ENCODE results near the gene KCNQ1. TPM values are rescaled to one million over a fixed set of nuclear protein-coding genes. Genes with fewer than 3 reads are reported as not detected.

Gene KCNQ1
- total RNA-seq, 1 experiment from 2014 or later: not detected

- Histone ChIP-seq H3K9me2 (ENCODE audit: insufficient read depth) (no peaks in the 10 kb centered on the region), H3K9me3 (ENCODE audit: insufficient read depth, low read depth) (0 out of 2 replicates have a peak, but pooled peaks cover 3% of the 10 kb centered on the region), H3K27ac (no peak overlapping the region), H3F3A (ENCODE audit: insufficient read depth, low read depth) (0 out of 2 replicates have a peak, but pooled peaks cover 3% of the 10 kb centered on the region), H3K79me2 (ENCODE audit: low read depth) (no peaks in the 10 kb centered on the region), H3K36me3 (ENCODE audit: low read depth) (no peaks in the 10 kb centered on the region), H3K27me3 (ENCODE audit: insufficient read depth, low read depth) (no peaks in the 10 kb centered on the region), H3K4me2 (peak overlapping the region; percentile 87; the same call in 1 of the 2 replicates), H2AFZ (no peak overlapping the region), H3K4me1 (replicated peaks; ENCODE audit: insufficient read depth) (peaks cover 19% of the 10 kb centered on the region), H4K20me1 (ENCODE audit: insufficient read depth) (no peaks in the 10 kb centered on the region), H3K4me3 (no peak overlapping the region)
- TF ChIP-seq CTCF (conservative IDR thresholded peaks at IDR 0.05) (no peak), EZH2 (IDR thresholded peaks at IDR 0.05; ENCODE audit: low read depth) (no peak)
- ChIA-PET CTCF (no interaction called here), POLR2A (ENCODE audit: unreplicated experiment) (no interaction called here)
- no TSS peak for BruUV-seq (replicated peaks)
- no peak for DNase-seq
- intact Hi-C loops (cut with micrococcal nuclease; ENCODE audit: unreplicated experiment): loop anchor here (1.0 to 5.0 kb wide), 2 partner anchors 48 to 62 kb away; partner anchors contain the start of gene CDKN1C
Observed at GRCh38 chr11:2824851-2825250, 380.0 kb downstream of the KCNQ1 start.

GRCh38 chr11:2825261-2825888, 380.6 kb downstream of the KCNQ1 start:
- TSS peak; percentile 52 for BruUV-seq (replicated peaks)
- ChIA-PET CTCF (interaction anchor here (0.6 kb wide), 1 partner anchor 584 kb away, joined by 3 read pairs; no protein-coding TSS in a partner anchor), POLR2A (ENCODE audit: unreplicated experiment) (no interaction called here)
- Histone ChIP-seq H3K27ac (peak overlapping the region; percentile 67), H3K79me2 (ENCODE audit: low read depth) (no peaks in the 10 kb centered on the region), H2AFZ (peak overlapping the region; percentile 72), H3K9me3 (ENCODE audit: insufficient read depth, low read depth) (0 out of 2 replicates have a peak, but pooled peaks cover 3% of the 10 kb centered on the region), H3K27me3 (ENCODE audit: insufficient read depth, low read depth) (no peaks in the 10 kb centered on the region), H3F3A (ENCODE audit: insufficient read depth, low read depth) (0 out of 2 replicates have a peak, but pooled peaks cover 3% of the 10 kb centered on the region), H4K20me1 (ENCODE audit: insufficient read depth) (no peaks in the 10 kb centered on the region), H3K4me3 (peak overlapping the region; percentile 40; the same call in 1 of the 2 replicates), H3K36me3 (ENCODE audit: low read depth) (no peaks in the 10 kb centered on the region), H3K4me1 (replicated peaks; ENCODE audit: insufficient read depth) (peaks cover 19% of the 10 kb centered on the region), H3K9me2 (ENCODE audit: insufficient read depth) (no peaks in the 10 kb centered on the region), H3K4me2 (peak overlapping the region; percentile 87)
- TF ChIP-seq EZH2 (IDR thresholded peaks at IDR 0.05; ENCODE audit: low read depth): no peak
- no peak for TF ChIP-seq CTCF (conservative IDR thresholded peaks at IDR 0.05)
- DNase-seq: peak; percentile 69 to 74
- intact Hi-C loops (cut with micrococcal nuclease; ENCODE audit: unreplicated experiment): loop anchor here (1.0 to 5.0 kb wide), 2 partner anchors 48 to 62 kb away; partner anchors contain the start of gene CDKN1C

GRCh38 chr11:2825889-2826678, 381.3 kb downstream of the KCNQ1 start:
- peak overlapping the region; percentile 87 for H3K4me2 ChIP-seq
- peak overlapping the region; percentile 67 for H3K27ac ChIP-seq
- DNase-seq: peak; percentile 75 to 84
- H3K27me3 ChIP-seq (ENCODE audit: insufficient read depth, low read depth): no peaks in the 10 kb centered on the region
- intact Hi-C loops (cut with micrococcal nuclease; ENCODE audit: unreplicated experiment): loop anchor here (1.0 to 5.0 kb wide), 2 partner anchors 49 to 61 kb away; partner anchors contain the start of gene CDKN1C
- ChIA-PET CTCF (interaction anchor here (0.6 kb wide), 1 partner anchor 583 kb away, joined by 3 read pairs; no protein-coding TSS in a partner anchor), POLR2A (ENCODE audit: unreplicated experiment) (interaction anchor here (0.5 kb wide), 1 partner anchor 449 kb away, joined by 3 read pairs; no protein-coding TSS in a partner anchor)
- H3K4me1 ChIP-seq (replicated peaks; ENCODE audit: insufficient read depth): peaks cover 19% of the 10 kb centered on the region
- no peaks in the 10 kb centered on the region for H3K36me3 ChIP-seq (ENCODE audit: low read depth)
- H3K9me3 ChIP-seq (ENCODE audit: insufficient read depth, low read depth): 0 out of 2 replicates have a peak, but pooled peaks cover 3% of the 10 kb centered on the region
- peak overlapping the region; percentile 40; the same call in 1 of the 2 replicates for H3K4me3 ChIP-seq
- H3K9me2 ChIP-seq (ENCODE audit: insufficient read depth): no peaks in the 10 kb centered on the region
- BruUV-seq (replicated peaks): no TSS peak
- H3K79me2 ChIP-seq (ENCODE audit: low read depth): no peaks in the 10 kb centered on the region
- no peaks in the 10 kb centered on the region for H4K20me1 ChIP-seq (ENCODE audit: insufficient read depth)
- H3F3A ChIP-seq (ENCODE audit: insufficient read depth, low read depth): 0 out of 2 replicates have a peak, but pooled peaks cover 3% of the 10 kb centered on the region
- no peak for TF ChIP-seq CTCF (conservative IDR thresholded peaks at IDR 0.05)
- no peak for TF ChIP-seq EZH2 (IDR thresholded peaks at IDR 0.05; ENCODE audit: low read depth)
- peak overlapping the region; percentile 72 for H2AFZ ChIP-seq
